ENCODE measurements around the gene AEN. TPM values are rescaled to one million over a fixed set of nuclear protein-coding genes. Genes with fewer than 3 reads are reported as not detected.

The AEN gene
- total RNA-seq, 6 experiments from 2014 or later, result 4.5 to 18.7 (median 7.3) TPM

DNA sequence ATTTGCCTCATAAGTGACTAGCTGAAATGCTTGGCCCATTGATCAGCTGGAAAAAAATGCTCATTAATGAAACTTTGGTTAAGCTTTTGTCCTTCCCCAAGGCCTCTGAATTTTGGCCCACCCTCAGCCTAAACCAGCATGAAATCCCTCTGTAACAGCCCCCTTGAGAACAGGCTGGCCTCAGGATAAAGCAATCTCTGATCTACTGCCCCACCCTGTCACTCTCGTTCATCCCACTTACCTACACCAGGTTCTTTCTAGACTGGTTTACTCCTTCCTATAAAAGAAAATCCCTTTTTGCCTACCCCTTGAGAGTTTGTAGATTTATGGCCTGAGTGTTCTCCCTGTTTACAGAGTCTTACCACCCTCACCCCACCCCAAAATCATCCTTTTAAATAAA lies 3.4 kb upstream of the AEN start:
- no peak overlapping the region for H3K27ac ChIP-seq
- TF ChIP-seq POLR2A (IDR thresholded peaks at IDR 0.05), result no peak
- TF ChIP-seq, protein P1, sequence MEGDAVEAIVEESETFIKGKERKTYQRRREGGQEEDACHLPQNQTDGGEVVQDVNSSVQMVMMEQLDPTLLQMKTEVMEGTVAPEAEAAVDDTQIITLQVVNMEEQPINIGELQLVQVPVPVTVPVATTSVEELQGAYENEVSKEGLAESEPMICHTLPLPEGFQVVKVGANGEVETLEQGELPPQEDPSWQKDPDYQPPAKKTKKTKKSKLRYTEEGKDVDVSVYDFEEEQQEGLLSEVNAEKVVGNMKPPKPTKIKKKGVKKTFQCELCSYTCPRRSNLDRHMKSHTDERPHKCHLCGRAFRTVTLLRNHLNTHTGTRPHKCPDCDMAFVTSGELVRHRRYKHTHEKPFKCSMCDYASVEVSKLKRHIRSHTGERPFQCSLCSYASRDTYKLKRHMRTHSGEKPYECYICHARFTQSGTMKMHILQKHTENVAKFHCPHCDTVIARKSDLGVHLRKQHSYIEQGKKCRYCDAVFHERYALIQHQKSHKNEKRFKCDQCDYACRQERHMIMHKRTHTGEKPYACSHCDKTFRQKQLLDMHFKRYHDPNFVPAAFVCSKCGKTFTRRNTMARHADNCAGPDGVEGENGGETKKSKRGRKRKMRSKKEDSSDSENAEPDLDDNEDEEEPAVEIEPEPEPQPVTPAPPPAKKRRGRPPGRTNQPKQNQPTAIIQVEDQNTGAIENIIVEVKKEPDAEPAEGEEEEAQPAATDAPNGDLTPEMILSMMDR (IDR thresholded peaks at IDR 0.05), result no peak
- intact Hi-C loops (cut with DNase I), result loop anchor here (10.0 kb wide), 2 partner anchors 123 to 143 kb away; no protein-coding TSS in a partner anchor
- no peak overlapping the region for H3K4me3 ChIP-seq
- 79% methylated on average over 1 of the region's 1 CpG for WGBS (ENCODE audit: insufficient coverage, low coverage, low lambda C conversion rate, missing lambda C conversion rate)
- DNase-seq (no peak), ATAC-seq (no peak)
- no peaks in the 10 kb centered on the region for H3K9me3 ChIP-seq
- H3K4me1 ChIP-seq, result peaks cover 0 to 31% (median 12%) of the 10 kb centered on the region in 4 donors
- no peaks in the 10 kb centered on the region for H3K27me3 ChIP-seq
- no peaks in the 10 kb centered on the region for H3K36me3 ChIP-seq

DNA sequence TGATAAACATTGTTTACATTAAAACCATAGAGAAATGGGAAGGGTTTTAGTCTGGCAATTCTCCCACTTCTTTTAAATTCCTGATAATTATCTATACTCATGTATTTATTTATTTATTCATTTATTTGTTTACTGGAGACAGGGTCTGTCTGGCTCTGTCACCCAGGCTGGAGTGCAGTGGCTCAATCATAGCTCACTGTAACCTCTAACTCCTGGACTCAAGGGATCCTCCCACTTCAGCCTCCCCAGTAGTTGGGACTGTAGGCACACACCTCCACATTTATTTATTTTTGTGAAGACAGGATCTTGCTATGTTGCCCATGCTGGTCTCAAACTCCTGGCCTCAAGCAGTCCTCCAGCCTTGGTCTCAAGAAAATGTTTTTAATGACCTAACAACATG lies 2.5 kb upstream of the AEN start:
- H3K27me3 ChIP-seq, result no peaks in the 10 kb centered on the region
- no peak overlapping the region for H3K4me3 ChIP-seq
- no peak for DNase-seq
- no peak for ATAC-seq
- no peaks in the 10 kb centered on the region for H3K36me3 ChIP-seq
- H3K4me1 ChIP-seq, result peaks cover 0 to 34% (median 12%) of the 10 kb centered on the region in 4 donors
- no peaks in the 10 kb centered on the region for H3K9me3 ChIP-seq
- H3K27ac ChIP-seq, result no peak overlapping the region
- intact Hi-C loops (cut with DNase I), result loop anchor here (10.0 kb wide), 2 partner anchors 124 to 144 kb away; no protein-coding TSS in a partner anchor
- TF ChIP-seq, protein P1 (IDR thresholded peaks at IDR 0.05), result no peak
- TF ChIP-seq POLR2A (IDR thresholded peaks at IDR 0.05), result no peak

DNA sequence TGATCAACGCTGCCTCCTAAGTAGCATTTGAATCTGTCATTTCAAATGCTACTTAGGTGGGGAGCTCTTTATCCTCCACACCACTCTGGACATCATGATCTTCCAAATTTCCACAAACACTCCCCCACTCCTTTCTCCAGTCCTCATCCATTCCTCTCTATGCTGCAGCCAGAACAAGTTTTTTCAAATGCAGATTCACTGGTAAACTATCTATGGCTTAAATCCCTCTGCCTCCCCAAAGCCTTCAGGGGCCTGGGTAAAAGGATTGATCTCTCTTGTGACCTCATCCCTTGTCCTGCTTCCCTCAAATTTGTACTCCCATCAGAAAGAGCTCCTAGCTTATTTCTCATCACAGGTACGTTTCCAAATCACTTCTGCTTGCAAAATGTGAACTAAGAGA lies 1.3 kb upstream of the AEN start:
- H3K27ac ChIP-seq, result no peak overlapping the region
- TF ChIP-seq, protein P1 (IDR thresholded peaks at IDR 0.05), result no peak
- TF ChIP-seq POLR2A (IDR thresholded peaks at IDR 0.05), result no peak
- H3K27me3 ChIP-seq, result no peaks in the 10 kb centered on the region
- H3K9me3 ChIP-seq, result no peaks in the 10 kb centered on the region
- 76% methylated on average over 2 of the region's 2 CpGs for WGBS (ENCODE audit: insufficient coverage, low coverage, low lambda C conversion rate, missing lambda C conversion rate)
- ATAC-seq (no peak), DNase-seq (no peak)
- no peak overlapping the region for H3K4me3 ChIP-seq
- H3K4me1 ChIP-seq, result peaks cover 0 to 39% (median 13%) of the 10 kb centered on the region in 4 donors
- intact Hi-C loops (cut with DNase I), result loop anchor here (10.0 kb wide), 2 partner anchors 125 to 145 kb away; no protein-coding TSS in a partner anchor
- H3K36me3 ChIP-seq, result no peaks in the 10 kb centered on the region

DNA sequence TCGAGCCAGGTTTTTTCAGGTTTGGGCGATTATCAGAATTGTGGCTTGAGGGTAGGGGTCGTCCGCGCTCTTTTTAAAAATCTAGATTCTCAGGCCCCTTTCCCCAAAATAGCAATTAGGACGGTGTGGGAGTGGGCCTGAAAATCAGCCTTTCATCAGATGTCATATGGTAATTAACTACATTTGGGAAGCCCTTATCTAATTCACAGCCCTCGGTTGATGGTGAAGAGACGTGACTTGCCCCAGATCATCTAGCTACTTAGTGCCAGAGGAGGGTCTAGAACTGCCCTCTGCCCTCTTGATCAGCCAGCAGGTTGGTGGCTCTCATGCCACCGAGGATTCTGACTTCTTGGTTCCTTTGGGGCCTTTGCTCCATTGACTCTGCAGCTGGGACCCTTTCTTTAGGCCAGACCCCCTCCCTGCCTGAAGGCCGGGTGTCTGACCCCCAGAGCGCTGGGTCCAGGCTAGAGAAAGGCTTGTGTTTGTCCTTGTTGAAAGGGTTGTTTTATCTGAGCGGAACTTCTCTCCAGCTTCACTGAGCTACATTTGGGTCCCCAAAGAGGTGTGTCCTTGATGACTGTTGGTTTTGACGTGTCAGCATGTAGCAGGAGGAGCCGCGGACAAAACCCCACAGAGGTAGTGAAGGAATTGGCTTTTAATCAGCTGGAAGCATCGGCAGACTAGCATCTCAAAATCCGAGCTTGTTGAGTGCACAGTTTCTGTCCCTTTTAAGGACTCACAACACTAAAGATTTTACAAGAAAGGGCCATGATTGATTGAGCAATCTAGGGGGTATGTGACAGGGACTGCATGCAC lies 857 bp downstream of the AEN start:
- ATAC-seq (peak in 2 of 4 donors; percentile 26 to 33), DNase-seq (peak in 1 of 3 donors; percentile 41)
- H3K4me1 ChIP-seq, result peaks cover 0 to 33% (median 5%) of the 10 kb centered on the region in 4 donors
- peak overlapping the region; percentile 69 to 81 (median 81) for H3K27ac ChIP-seq
- H3K27me3 ChIP-seq, result no peaks in the 10 kb centered on the region
- H3K4me3 ChIP-seq, result peak overlapping the region; percentile 73 to 96 (median 93)
- intact Hi-C loops (cut with DNase I), result no loop called here
- no peaks in the 10 kb centered on the region for H3K9me3 ChIP-seq
- H3K36me3 ChIP-seq, result peaks cover 0 to 9% (median 5%) of the 10 kb centered on the region in 4 donors
- no peak for TF ChIP-seq POLR2A (IDR thresholded peaks at IDR 0.05)
- TF ChIP-seq, protein P1 (IDR thresholded peaks at IDR 0.05), result no peak
- 4% methylated on average over 16 of the region's 17 CpGs for WGBS (ENCODE audit: insufficient coverage, low coverage, low lambda C conversion rate, missing lambda C conversion rate)

Data from right lobe of liver (tissue), 6 donors.